HG03108 (cell line): ENCODE results near the gene NUDT2.
"Not testable (repeated sequence)": the region's sequence is repeated elsewhere in the genome, so short reads cannot be mapped to it uniquely, and the experiment has no call there.

Experiments used
- ATAC-seq: cut with Tn5 transposase; IDR thresholded peaks from one replicate; pipeline ENCODE4 v1.9.1; 2021; ENCODE audit warnings: moderate library complexity; ENCODE audit not compliant: unreplicated experiment

The NUDT2 gene

DNA sequence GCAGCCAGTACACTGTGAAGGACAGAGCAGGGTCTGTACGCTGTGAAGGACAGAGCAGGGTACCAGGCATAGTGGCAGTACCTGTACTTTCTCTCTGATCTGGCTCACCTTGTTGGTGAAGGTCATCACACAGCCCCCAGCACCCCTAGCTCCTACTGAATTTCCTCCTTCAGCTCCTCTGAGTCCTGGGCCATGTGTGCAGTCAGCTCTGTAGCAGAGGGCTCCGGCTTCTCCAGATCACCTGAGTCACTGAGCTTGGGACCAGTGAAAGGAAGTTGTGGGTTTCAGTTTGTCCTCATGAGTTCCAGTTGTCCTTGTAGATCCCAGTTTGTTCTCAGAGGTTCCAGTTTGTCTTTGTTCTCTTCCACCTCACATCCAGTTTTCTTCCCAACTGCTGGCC, 5.5 kb downstream of the NUDT2 start:
- no peak for ATAC-seq

DNA sequence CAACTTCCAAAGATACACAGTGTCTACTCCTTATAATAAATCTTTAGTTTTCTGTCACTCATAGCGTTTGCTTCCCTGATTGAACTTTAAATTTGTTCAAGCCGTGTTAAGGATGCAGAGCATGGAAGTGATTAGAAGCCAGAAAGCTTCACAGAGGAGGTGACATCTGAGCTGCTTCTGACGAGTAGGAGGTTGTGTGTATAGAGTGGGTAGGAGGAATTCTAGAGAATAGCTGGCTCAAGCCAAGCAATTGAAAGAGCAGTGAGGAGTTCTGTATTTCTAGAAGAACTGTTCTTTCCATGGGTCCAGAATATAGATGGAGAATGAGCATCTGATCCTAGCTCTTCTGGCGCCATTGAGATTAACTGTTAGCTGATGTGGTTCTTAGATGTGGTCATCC, 6.0 kb downstream of the NUDT2 start:
- ATAC-seq, result no peak

DNA sequence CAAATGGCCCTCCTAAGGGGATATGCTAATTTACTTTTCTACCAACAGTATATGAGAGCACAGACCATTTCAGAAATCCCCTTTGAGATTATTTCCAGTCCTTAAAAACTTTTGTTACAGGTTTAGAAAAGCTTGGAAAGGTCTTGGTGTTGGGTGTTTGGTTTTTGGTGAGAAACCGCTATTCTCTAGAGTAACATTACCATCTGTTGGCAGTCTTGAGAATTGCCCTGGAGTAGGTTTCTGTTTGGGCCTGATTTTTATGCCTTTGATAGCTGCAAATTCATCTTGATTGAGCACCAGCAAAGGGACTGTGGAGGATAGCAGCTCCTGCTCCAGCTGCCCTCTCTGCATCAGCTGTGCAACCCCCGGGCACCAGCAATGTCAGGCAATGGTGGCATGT, 8.0 kb downstream of the NUDT2 start:
- no peak for ATAC-seq

DNA sequence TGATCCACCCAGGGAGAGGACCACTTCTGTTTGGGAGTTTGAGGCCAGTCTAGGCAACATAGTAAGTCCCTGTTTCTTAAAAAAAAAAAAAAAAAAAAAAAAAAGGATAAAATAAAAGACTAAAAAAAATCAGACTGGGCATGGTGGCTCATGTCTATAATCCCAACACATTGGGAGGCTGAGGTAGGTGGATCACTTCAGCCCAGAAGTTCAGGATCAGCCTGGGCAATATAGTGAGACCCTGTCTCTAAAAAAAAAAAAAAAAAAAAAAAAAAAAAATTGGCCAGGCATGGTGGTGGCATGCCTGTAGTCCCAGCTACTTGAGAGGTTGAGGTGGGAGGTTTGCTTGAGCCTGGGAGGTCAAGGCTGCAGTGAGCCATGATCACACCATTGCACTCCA, 8.7 kb downstream of the NUDT2 start:
- ATAC-seq, result not testable (repeated sequence)

DNA sequence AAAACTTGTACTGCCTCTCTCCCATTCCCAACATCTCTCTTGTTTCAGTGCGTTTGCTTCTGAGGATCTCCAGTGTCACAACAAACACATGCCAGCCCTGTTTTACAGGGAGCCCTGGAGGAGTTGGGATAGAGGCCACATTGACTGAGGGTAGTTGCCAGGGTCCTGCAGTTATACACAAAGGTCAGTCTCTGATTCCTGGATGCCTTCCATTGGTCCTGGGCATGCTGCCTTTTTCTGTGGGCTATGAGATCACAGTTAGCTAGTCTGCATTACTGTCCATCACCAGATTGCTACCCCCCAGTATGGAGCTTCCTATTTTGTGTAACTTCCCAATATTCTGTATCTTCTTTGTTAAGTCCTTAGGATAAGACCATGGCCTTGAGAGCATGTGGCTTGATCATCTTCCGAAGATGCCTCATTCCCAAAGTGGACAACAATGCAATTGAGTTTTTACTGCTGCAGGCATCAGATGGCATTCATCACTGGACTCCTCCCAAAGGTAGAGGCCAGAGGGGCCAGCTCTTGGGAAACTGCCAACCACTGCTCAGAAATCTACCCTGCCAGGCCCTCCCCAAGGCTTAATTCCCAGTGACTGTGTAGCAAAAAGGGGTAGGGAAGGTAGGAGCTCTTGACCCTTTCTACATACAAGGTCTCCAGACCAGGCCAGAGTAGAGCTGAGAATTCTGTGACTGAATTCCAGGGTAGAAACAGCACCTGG, 9.5 kb downstream of the NUDT2 start:
- ATAC-seq, result no peak

DNA sequence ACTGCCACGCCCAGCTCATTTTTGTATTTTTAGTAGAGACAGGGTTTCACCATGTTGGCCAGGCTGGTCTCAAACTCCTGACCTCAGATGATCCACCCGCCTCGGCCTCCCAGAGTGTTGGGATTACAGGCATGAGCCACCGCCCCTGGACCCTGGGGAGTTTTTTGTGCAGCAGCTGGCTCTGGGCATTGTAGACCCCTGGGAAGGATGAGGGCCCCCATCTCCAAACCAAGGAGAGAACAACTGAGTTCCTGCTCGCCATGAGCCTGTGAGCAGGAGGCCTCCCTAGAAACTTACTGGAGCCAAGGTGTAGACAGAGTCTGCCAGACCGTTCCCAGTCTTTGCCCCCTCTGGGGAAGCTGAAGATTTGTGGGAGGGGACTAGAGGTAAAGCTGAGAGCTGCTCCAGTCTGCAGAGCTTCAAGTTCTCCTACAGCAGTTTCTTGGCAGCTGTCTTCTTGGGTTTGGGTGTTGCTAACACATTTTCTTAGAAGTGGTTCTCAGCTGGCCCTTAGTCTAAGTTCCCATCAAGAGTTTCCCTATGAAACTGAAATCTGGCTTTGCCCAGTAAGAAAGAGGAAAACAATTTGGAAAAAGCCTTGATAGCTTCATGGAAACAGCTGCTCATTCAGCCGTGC, 12.4 kb downstream of the NUDT2 start:
- ATAC-seq, result no peak

DNA sequence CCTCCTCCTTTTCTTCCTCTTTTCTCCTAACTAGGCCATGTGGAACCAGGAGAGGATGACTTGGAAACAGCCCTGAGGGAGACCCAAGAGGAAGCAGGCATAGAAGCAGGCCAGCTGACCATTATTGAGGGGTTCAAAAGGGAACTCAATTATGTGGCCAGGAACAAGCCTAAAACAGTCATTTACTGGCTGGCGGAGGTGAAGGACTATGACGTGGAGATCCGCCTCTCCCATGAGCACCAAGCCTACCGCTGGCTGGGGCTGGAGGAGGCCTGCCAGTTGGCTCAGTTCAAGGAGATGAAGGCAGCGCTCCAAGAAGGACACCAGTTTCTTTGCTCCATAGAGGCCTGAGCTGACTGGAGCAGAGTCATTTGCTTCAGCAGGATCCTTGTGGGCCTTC, 13.7 kb downstream of the NUDT2 start:
- no peak for ATAC-seq

DNA sequence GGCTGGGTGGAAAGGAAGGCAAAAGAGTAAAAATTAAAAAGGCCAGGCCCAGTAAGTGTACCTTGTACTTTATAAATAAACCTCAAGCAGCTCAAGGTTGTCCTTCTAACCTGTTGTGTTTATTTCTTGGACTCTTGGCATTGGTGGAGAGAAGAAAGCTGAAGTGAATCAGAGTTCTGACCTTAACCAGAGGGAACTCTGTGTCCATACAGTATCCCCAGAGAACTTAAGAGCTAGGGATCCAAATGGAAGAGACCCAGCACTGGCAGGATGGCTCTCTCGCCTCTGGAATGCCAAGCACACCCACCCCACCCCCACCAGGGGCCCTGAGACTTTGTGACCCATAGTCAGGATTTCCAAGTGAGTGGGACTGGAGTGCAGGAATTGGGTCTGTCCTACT, 14.2 kb downstream of the NUDT2 start:
- no peak for ATAC-seq

DNA sequence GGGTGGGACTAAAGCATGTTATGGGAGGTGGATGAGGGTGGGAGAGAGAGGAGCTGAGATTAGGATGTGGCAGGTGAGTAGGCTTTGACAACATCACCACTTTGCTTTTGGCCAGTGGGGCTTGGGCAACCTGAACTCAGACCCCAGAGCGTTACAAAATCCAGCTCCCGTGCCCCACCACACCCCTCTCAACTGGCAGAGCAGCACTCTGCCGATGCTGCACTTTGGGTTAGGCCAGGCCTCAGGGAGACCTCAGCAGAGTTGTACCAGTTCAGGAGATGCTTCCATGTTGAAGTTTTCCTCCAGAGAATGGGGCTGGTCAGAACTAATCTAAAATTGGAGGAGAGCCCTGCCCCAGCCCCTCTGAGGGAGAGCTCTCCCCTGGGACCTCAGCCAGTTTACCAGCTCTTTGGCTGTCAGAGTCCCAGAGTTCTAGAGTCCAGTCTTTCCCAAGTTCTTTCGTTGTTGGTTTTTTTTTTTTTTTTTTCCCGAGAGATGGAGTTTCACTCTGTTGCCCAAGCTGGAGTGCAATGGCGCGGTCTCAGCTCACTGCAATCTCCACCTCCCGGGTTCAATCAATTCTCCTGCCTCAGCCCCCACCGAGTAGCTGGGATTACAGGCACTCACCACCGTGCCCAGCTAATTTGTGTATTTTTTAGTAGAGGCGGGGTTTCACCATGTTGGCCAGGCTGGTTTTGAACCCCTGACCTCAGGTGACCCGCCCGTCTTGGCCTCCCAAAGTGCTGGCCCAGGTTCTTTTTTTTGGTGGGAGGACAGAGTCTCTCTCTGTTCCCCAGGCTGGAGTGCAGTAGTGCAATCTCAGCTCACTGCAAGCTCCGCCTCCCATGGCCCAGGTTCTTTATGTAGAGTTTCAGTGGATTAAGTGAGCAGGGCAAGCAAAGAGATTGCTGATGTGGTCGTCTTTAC, 17.8 kb downstream of the NUDT2 start:
- no peak for ATAC-seq

DNA sequence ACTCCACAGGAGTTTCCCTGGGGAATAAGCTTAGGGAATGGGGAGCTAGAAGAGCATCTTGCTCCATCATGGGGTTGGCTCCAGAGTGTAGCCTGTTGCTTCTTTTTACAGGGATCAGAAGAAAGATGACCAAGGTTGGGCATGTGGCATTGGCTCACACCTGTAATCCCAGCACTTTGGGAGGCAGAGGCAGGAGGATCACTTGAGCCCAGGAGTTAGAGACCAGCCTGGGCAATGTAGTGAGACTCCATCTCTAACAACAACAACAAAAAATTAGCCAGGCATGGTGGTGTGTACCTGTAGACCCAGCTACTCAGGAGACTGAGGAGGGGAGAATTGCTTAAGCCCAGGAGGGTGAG, 18.4 kb downstream of the NUDT2 start:
- no peak for ATAC-seq

DNA sequence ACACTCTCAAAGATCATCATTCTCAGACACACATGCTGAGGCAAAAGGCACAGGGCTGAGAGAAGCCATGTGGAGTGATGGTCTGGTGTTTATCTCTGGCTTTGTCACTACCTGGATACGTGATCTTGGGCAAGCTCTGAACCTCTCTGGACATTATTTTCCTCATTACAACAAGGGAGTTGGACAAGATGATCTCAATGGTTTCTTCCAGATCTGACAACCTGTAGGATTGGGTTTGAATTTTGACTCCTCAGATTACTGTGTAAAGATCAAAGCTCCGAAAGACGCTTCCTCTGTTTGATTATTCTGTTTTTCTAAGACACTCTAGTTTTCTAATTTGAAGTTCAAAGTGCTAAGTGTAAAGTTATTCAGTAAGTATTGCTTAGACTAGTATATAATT, 20.0 kb downstream of the NUDT2 start:
- no peak for ATAC-seq

DNA sequence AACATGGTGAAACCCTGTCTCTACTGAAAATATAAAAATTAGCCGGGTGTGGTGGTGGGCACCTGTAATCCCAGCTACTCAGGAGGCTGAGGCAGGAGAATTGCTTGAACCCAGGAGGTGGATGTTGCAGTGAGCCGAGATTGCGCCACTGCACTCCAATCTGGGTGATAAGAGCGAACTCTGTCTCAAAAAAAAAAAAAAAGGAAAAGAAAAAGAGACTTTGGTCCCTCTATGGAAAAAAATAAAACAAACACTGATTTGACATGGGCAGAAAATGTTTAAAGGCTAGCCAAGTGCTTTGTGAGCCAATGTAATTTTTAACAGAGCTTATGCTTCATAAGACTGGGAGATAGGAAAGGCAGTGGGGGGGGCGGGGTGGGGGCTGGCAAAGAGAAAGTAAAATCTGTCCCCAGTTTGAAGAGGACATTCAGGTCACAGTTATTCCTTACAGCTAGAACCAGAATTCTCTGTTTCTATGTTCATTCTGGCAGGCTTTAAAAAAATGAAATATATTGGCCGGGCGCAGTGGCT, 22.8 kb downstream of the NUDT2 start:
- ATAC-seq, result not testable (repeated sequence)

DNA sequence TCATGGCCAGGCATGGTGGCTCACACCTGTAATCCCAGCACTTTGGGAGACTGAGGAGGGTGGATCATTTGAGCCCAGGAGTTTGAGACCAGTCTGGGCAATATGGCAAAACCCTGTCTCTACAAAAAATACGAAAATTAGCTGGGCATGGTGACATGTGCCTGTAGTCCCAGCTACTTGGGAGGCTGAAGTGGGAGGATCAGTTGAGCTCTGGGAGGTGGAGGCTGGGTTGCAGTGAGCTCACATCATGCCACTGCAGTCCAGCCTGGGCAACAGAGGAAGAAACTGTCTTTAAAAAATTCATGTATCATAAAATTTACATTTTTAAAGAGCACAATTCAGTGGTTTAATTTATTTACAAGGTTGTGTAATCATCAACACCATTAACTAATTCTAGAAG, 23.6 kb downstream of the NUDT2 start:
- ATAC-seq, result not testable (repeated sequence)

DNA sequence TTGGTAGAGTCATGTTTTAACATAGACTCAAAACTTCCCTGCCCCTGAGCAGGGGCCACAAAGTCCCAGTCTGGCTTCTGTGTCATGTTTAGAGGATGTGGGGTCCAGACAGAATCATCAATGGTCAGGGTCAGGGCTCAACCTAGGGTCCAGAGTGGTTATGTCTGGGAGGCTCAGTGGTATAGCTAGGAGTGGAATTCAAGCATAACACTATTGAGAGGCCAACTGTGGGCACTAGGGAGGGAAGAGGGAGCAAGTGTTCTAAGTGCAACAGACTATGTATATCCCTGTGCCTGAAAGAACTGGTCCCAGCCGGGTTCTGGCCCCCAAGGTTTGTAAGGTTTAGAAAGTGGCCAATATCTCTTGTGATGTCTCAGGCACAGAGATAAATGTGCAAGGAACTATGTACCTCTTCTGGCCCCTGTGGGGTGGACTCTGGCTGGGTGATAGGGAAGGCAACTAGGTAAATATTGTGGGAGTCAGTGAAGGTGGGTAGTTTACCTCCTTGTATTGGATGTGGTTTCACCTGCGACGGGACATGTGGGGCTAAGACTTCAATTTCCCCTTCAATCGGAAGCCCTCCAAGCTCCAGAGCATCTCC, 33.3 kb downstream of the NUDT2 start:
- ATAC-seq, result no peak

DNA sequence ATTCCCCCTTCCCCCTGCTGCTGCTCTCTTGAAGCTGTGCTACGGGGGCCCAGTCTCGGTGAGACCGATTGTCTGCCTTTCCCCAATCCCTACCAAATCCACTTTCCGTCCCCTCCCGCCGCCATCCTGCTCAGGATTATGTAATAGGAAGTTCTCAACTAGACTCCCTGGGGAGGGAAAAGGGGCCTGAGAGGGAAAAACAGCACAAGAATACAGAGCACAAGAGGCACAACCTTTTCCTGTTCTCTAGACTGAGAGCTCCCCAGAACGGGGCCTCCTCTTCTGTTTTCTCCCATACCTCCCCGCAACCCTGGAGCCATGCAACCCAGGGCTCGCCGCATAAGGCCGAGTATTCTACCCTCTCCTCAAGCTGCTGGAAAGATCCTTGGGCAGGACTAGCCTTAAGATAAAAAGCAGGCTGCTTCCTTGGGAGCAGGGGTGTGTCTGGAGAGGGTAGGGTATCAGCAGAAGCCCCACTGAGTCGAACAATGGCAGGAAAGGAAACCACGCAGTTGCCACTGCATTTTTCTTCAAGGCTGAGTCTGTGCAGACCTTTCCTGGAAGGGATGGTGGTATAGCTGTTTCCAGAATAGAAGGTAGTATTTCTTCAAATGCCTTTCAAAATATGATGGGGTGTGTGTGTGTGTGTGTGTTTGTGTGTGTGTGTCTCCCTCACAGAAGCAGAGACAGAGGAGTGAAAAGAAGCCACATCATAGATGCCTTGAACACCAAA, 34.4 kb downstream of the NUDT2 start:
- ATAC-seq, result no peak

DNA sequence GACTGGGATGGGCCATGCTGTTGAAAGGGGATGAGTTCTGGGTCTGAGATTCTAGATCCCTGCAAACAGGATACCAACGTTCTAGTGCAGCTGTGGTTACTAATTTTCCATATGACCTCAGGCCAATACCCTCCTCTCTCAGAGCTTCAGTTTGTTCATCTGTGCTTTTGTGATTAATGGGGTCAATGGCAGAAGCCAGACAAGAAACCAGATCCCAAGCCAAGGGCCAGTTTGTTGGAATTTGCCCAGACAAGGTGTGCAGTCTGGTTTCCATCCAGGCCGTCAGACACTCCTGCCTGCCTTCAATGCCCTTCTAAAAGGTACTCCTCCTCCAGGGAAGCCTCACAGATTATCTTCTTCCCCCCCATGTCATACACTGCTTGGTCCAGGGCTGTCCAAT, 35.9 kb downstream of the NUDT2 start:
- no peak for ATAC-seq

DNA sequence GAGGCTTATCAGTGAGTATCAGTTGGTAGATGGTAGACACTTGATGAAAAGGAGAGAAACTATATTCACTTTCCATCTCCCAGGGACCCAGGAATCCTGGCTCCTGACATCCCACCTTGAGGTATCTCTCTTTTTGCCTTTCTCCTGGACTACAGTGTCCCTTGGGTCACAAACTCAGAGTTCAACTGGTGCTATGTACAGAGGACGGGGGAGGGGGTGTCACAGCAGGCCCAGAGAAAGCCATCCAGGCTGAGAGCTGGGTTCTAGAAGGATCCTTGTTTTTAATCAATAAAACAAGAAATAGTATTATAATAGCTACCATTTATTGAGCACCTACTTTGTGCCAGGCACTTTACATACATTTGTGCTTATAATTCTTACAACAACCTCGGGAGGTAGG, 37.0 kb downstream of the NUDT2 start:
- no peak for ATAC-seq

DNA sequence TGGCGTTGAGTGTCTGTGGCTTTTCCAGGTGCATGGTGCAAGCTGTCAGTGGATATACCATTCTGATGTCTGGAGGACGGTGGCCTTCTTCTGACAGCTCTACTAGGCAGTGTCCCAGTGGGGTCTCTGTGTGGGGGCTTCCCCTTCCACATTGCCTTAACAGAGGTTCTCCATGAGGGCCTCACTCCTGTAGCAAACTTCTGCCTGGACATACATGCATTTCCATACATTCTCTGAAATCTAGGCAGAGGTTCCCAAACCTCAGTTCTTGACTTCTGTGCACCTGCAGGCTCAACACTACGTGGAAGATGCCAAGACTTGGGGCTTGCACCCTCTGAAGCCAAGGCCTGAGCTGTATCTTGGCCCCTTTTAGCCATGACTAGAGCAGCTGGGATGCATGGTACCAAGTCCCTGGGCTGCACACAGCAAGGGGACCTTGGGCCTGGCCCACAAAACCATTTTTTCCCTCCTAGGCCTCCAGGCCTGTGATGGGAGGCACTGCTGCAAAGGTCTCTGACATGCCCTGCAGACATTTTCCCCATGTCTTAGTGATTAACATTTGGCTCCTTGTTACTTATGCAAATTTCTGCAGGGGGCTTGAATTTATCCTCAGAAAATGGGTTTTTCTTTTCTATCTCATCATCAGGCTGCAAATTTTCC, 38.5 kb downstream of the NUDT2 start:
- not testable (repeated sequence) for ATAC-seq

DNA sequence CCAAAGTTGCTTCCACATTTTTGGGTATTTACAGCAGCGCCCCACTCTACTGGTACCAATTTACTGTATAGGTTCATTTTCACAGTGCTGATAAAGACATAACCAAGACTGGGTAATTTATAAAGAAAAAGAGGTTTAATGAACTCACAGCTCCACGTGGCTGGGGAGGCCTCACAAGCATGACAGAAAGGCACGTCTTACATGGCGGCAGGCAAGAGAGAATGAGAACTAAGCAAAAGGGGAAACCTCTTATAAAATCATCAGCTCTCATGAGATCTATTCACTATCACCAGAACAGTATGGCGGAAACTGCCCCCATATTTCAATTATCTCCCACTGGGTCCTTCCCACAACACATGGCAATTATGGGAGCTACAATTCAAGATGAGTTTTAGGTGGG, 39.4 kb downstream of the NUDT2 start:
- not testable (repeated sequence) for ATAC-seq

DNA sequence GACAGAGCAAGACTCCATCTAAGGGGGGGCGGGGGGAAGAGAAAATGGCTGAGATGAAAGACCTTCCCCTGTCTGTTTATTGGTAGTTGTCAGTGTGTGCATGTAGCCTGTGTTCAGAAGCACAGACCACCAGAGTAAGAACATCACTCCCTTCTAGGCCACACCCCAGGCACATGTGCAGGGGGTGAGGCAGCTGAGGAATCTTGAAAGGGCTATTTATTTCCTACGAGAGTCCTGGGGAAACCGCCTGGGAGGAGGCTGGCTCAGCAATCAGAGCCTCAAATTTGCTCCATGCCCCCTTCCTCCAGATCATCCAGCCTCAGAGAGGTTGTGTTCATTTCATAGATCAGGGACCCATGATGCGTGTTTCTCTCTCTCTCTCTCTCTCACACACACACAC, 40.3 kb downstream of the NUDT2 start:
- ATAC-seq, result no peak
